Naive thymus-derived CD4-positive, alpha-beta T cell (primary cell): ENCODE measurements around the gene GPC2. TPM values are rescaled to one million over a fixed set of nuclear protein-coding genes. Genes with fewer than 3 reads are reported as not detected.

Experiments
- ATAC-seq: fragments of 150-1000 bp; cut with Tn5 transposase; 2 replicates; pipeline ENCODE4 v1.10.0; 2021; ENCODE audit warnings: mild to moderate bottlenecking, moderate library complexity
- CTCF ChIA-PET: fragments of 350-600 bp; sonication (Branson Sonifier 250); formaldehyde crosslinking; loops from one replicate; lab custom pipeline; 2021; ENCODE audit warnings: antibody characterized with exemption; lab: Charles Lee
- POLR2A ChIA-PET: fragments of 350-600 bp; sonication (Branson Sonifier 250); formaldehyde crosslinking; loops from one replicate; lab custom pipeline; 2021; ENCODE audit warnings: antibody characterized with exemption, inconsistent platforms; lab: Charles Lee
- DNase-seq, 9 donors: peaks; one replicate each; pipeline versions ENCODE4 v3.0.0 to v3.0.0-alpha.2; 2020 to 2022; ENCODE audit warnings: mixed read lengths in 1 of 9
- H3K27ac ChIP-seq: one replicate; pipeline ENCODE4 v1.7.0; 2013; ENCODE audit warnings: mild to moderate bottlenecking, low read depth, low read length, moderate library complexity
- H3K27me3 ChIP-seq, 2 donors: one replicate each; pipeline ENCODE4 v1.7.0; 2013; ENCODE audit warnings: low read length in 2 of 2, mild to moderate bottlenecking in 2 of 2, moderate library complexity in 2 of 2; ENCODE audit not compliant: control insufficient read depth in 2 of 2, insufficient read depth in 2 of 2
- H3K36me3 ChIP-seq, 3 experiments: 1 replicate in 2 of 3; 2 replicates in 1 of 3; pipeline ENCODE4 v1.7.0; 2013; ENCODE audit warnings: low read length in 3 of 3, mild to moderate bottlenecking in 3 of 3, moderate library complexity in 1 of 3; ENCODE audit not compliant: insufficient read depth in 3 of 3, control insufficient read depth in 2 of 3
- H3K4me1 ChIP-seq, 2 donors: one replicate each; pipeline ENCODE4 v1.7.0; 2013; ENCODE audit warnings: low read length in 2 of 2, mild to moderate bottlenecking in 2 of 2, moderate library complexity in 1 of 2; ENCODE audit not compliant: control insufficient read depth in 2 of 2, insufficient read depth in 2 of 2
- H3K4me3 ChIP-seq: 2 replicates; pipeline ENCODE4 v1.7.0; 2013; ENCODE audit warnings: mild to moderate bottlenecking, low read length
- H3K9me3 ChIP-seq, 3 experiments: 1 replicate in 2 of 3; 2 replicates in 1 of 3; pipeline ENCODE4 v1.7.0; 2013; ENCODE audit warnings: low read length in 3 of 3; ENCODE audit not compliant: control insufficient read depth in 2 of 3
- H3K27ac Mint-ChIP-seq, 9 donors: one replicate each; pipeline ENCODE4 v1.8.0; 2020 to 2022; ENCODE audit warnings: mixed read lengths in 9 of 9, mild to moderate bottlenecking in 8 of 9, moderate library complexity in 5 of 9, inconsistent platforms in 2 of 9
- H3K27me3 Mint-ChIP-seq, 5 donors: one replicate each; pipeline ENCODE4 v1.8.0; 2021 to 2022; ENCODE audit warnings: mixed read lengths in 5 of 5, mild to moderate bottlenecking in 1 of 5
- H3K36me3 Mint-ChIP-seq, 5 donors: one replicate each; pipeline ENCODE4 v1.8.0; 2020 to 2022; ENCODE audit warnings: mixed read lengths in 5 of 5, mild to moderate bottlenecking in 3 of 5, inconsistent platforms in 1 of 5
- H3K4me1 Mint-ChIP-seq, 7 donors: one replicate each; pipeline ENCODE4 v1.8.0; 2020 to 2022; ENCODE audit warnings: mixed read lengths in 7 of 7, mild to moderate bottlenecking in 3 of 7, inconsistent platforms in 1 of 7
- H3K4me3 Mint-ChIP-seq, 10 donors: one replicate each; pipeline ENCODE4 v1.8.0; 2020 to 2022; ENCODE audit warnings: mild to moderate bottlenecking in 10 of 10, mixed read lengths in 10 of 10, moderate library complexity in 6 of 10, inconsistent platforms in 2 of 10
- H3K9me3 Mint-ChIP-seq, 11 donors: one replicate each; pipeline ENCODE4 v1.8.0; 2020 to 2022; ENCODE audit warnings: mixed read lengths in 11 of 11, mild to moderate bottlenecking in 4 of 11, inconsistent platforms in 1 of 11, moderate library complexity in 1 of 11
- intact Hi-C, 2 donors: fragments of 100-400 bp; cut with micrococcal nuclease; formaldehyde crosslinking; loops; one replicate each; pipeline ENCODE4 v1.15.1; 2023
- polyA plus RNA-seq, 2 donors: library from polyadenylated mRNA; unstranded; fragments of 300-500 nt; fragmentation: Illumina TruSeq; gene quantifications; one replicate each; pipeline ENCODE4 v1.2.3, GENCODE V29; 2021
- total RNA-seq, 6 experiments: library from RNA in 5 of 6; stranded (reverse) in 5 of 6; gene quantifications; 1 replicate in 5 of 6; 2 replicates in 1 of 6; pipeline ENCODE4 v1.2.3 and lab custom pipeline; 2021 to 2026

GPC2 gene
- total and polyA plus RNA-seq, 7 experiments from 2014 or later, result 0.64 to 30.6 (median 12.3) TPM

DNA sequence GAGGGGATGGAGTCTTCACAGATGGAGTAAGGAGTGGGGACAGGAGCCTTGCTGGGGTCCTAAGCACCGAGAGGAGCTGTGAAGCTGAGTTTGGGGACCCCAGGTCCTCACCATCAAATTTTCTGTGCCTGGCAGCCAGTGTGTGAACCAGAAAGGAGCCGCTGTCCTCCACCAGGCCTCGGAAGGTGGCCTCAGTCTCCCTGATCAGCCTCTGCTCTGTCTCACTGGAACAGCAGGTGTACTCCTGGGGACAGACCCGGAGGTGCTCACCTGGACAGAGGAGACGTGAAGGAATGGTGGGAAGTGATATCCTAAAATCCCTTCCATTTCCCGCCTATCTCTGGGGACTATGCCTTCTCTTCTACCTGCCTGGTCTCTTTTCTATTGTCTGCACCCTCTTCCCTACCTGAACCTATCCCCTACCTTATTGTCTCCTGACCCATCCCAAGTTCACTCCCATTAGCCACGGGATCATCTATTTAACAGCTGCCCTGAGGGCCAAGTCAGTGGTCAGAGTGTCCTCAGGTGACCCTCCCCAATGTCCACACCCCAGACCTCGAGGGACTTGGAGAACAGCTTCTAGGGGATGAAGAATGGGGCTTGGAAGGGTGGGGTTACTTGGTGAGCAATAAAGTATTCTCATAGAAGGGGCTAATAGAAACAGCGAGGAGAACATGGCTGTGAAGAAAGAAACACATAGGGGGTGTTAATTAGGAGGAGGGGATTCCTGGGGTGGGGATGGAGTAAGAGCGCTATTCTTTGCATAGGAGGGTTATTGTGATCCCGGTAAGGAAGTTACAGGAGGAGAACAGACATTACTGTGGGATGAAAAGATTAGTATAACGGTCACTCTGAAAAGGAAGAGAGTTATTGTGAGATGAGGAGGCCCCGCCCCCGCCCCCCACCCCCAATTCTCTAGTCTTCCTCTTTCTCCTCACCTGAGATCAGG, 811 bp downstream of the GPC2 start:
- POLR2A ChIA-PET, result interaction anchor here (0.6 to 20.9 kb wide), 17 partner anchors 13 to 258 kb away, joined by 3 to 383 read pairs (median 4); partner anchors contain the start of genes AP4M1, COPS6, GAL3ST4 and LAMTOR4
- CTCF ChIA-PET, result interaction anchor here (0.6 to 2.9 kb wide), 8 partner anchors 9 to 56 kb away, joined by 3 to 14 read pairs (median 3); no protein-coding TSS in a partner anchor
- ATAC-seq, result no peak

DNA sequence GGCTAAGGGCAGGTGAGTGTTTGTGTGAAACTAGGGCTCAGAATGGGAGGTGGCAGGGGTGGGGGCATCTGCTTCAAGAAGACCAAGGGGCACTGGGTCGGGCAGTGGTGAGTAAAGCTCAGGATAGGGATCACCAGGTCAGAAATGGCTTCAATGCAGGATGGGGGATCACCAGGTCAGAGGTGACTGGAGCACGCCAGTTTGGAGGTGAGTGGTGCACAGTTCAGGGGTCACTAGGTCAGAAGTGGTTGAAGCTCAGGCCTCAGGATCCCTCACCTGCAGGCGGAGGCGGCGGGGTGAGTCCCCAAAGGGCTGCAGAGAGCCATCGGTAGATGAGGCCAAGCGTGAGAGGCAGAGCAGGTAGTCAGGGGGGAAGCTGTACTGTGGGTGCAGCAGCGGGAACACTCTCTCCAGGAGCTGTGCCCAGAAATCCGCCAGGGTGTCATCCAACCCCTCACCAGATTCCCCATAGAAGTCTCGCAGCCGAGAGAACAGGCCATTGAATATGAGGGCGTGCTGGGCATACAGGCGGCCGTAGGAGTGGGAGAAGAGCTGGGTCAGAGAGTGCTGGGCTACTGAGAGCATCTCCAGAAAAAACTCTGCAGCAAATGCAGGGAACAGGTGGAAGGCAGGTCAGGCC, 1.8 kb downstream of the GPC2 start:
- ChIA-PET CTCF (interaction anchor here (0.7 to 2.9 kb wide), 3 partner anchors 8 to 43 kb away, joined by 3 to 14 read pairs (median 3); no protein-coding TSS in a partner anchor), POLR2A (interaction anchor here (0.7 to 20.9 kb wide), 5 partner anchors 13 to 47 kb away, joined by 3 to 383 read pairs (median 3); partner anchors contain the start of genes GAL3ST4, LAMTOR4, PVRIG and TRAPPC14)
- Mint-ChIP-seq H3K36me3 (peaks cover 0 to 10% (median 0%) of the 10 kb centered on the region in 5 donors), H3K4me3 (peak overlapping the region; percentile 27 to 71 (median 51)), H3K27me3 (peaks cover 0 to 10% (median 0%) of the 10 kb centered on the region in 5 donors), H3K27ac (peak overlapping the region in 8 of 9 donors; percentile 42 to 88 (median 74)), H3K9me3 (peaks cover 0 to 2% (median 0%) of the 10 kb centered on the region in 11 donors), H3K4me1 (peaks cover 28 to 60% (median 43%) of the 10 kb centered on the region in 7 donors)
- Histone ChIP-seq H3K27me3 (no peaks in the 10 kb centered on the region), H3K27ac (no peak overlapping the region), H3K4me3 (no peak overlapping the region), H3K9me3 (no peaks in the 10 kb centered on the region), H3K4me1 (peaks cover 5 to 25% of the 10 kb centered on the region in 2 donors), H3K36me3 (peaks cover 0 to 10% (median 0%) of the 10 kb centered on the region in 3 experiments)
- DNase-seq, result no peak
- intact Hi-C loops, result loop anchor here (5.0 kb wide), 1 partner anchor 37 kb away; no protein-coding TSS in a partner anchor
- ATAC-seq, result no peak

More for the DNA sequence above, 811 bp downstream of the GPC2 start:
- peaks cover 7 to 25% of the 10 kb centered on the region in 2 donors for H3K4me1 ChIP-seq
- Mint-ChIP-seq H3K4me3 (peak overlapping the region; percentile 76 to 84 (median 80)), H3K36me3 (peaks cover 0 to 12% (median 0%) of the 10 kb centered on the region in 5 donors), H3K27me3 (peaks cover 0 to 7% (median 0%) of the 10 kb centered on the region in 5 donors), H3K4me1 (peaks cover 27 to 63% (median 46%) of the 10 kb centered on the region in 7 donors), H3K9me3 (peaks cover 0 to 10% (median 1%) of the 10 kb centered on the region in 11 donors), H3K27ac (peak overlapping the region in 8 of 9 donors; percentile 46 to 87 (median 72))
- no peaks in the 10 kb centered on the region for H3K9me3 ChIP-seq
- H3K27ac ChIP-seq, result peak overlapping the region; percentile 76
- H3K36me3 ChIP-seq, result peaks cover 0 to 10% (median 0%) of the 10 kb centered on the region in 3 experiments
- intact Hi-C loops, result loop anchor here (1.0 to 5.0 kb wide), 11 partner anchors 7 to 436 kb away; partner anchors contain the start of genes LAMTOR4 (in 2 of the 2), MEPCE (in 2 of the 2), TRAPPC14 (in 2 of the 2) and AP4M1 (in 1 of the 2)
- H3K4me3 ChIP-seq, result peak overlapping the region; percentile 70
- no peak for DNase-seq
- H3K27me3 ChIP-seq, result no peaks in the 10 kb centered on the region

DNA sequence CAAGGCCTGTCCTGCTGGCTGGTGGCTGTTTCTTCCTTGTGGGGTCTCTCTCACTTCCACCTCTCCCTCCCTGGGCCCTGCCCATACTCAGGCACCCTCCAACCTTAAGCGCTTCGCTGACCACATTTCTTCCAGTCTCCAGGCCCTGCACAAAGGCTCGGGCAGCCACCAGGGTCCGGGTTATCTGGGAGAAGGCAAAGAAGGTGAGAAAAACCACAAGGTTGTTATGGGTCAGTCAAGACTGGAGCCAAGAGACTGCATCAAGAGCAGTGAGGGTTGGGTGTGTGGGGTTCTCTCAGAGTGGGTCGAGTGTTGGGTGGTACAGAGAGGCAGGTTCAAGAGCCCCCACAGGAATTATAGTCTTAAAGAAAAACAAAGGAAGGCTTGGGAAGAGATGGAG, 2.6 kb downstream of the GPC2 start:
- DNase-seq (no peak), ATAC-seq (no peak)
- Mint-ChIP-seq H3K4me1 (peaks cover 29 to 62% (median 47%) of the 10 kb centered on the region in 7 donors), H3K9me3 (no peaks in the 10 kb centered on the region), H3K4me3 (peak overlapping the region in 1 of 10 donors; percentile 37), H3K36me3 (peaks cover 0 to 8% (median 0%) of the 10 kb centered on the region in 5 donors), H3K27ac (peak overlapping the region in 5 of 9 donors; percentile 56 to 81 (median 68)), H3K27me3 (peaks cover 0 to 12% (median 0%) of the 10 kb centered on the region in 5 donors)
- CTCF ChIA-PET, result no interaction called here
- POLR2A ChIA-PET, result interaction anchor here (1.1 to 20.9 kb wide), 3 partner anchors 12 to 47 kb away, joined by 3 to 383 read pairs (median 7); partner anchors contain the start of genes GAL3ST4, LAMTOR4 and TRAPPC14
- no peaks in the 10 kb centered on the region for H3K9me3 ChIP-seq
- peaks cover 0 to 10% (median 0%) of the 10 kb centered on the region in 3 experiments for H3K36me3 ChIP-seq
- H3K27me3 ChIP-seq, result no peaks in the 10 kb centered on the region
- no peak overlapping the region for H3K27ac ChIP-seq
- peaks cover 5 to 31% of the 10 kb centered on the region in 2 donors for H3K4me1 ChIP-seq
- intact Hi-C loops, result no loop called here
- H3K4me3 ChIP-seq, result no peak overlapping the region

DNA sequence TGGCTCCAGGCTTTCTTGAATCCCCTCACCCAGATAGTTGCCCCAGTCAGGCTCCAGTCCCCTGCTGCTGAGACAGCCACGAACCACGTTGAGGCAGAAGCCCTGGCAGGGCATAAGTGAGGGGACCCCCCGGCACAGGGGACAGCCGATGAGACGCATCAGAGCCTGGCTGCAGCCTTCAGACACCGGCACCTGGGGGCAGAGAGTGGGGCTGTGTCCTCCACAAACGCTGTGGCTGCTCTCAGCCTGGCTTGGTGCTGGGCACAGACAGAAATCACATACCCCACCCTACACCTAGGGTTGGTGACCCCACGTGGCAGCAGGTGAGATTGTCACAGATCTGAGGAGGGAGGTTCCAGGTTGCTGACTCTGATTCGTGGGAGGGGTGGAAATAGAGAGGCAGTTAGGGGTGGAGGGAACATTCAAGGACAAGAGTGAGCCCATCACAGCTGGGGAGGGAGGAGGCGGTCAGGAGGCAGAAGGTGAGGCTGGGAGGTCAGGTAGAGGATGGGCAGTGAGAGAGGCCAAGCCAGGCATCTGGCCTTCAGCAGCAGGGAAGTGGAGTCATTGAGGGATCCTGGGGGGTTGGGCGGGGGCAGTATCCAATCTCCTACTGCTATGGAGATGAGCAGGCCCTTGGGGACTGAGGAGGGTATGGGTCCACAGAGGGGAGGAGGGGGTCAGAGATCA, 3.2 kb downstream of the GPC2 start:
- peaks cover 0 to 8% (median 0%) of the 10 kb centered on the region in 5 donors for H3K36me3 Mint-ChIP-seq
- peaks cover 0 to 13% (median 0%) of the 10 kb centered on the region in 5 donors for H3K27me3 Mint-ChIP-seq
- Histone ChIP-seq H3K27ac (no peak overlapping the region), H3K4me1 (peaks cover 5 to 37% of the 10 kb centered on the region in 2 donors), H3K36me3 (peaks cover 0 to 10% (median 0%) of the 10 kb centered on the region in 3 experiments), H3K27me3 (no peaks in the 10 kb centered on the region), H3K4me3 (no peak overlapping the region), H3K9me3 (no peaks in the 10 kb centered on the region)
- peak overlapping the region in 2 of 10 donors; percentile 1 to 40 for H3K4me3 Mint-ChIP-seq
- DNase-seq (no peak), ATAC-seq (no peak)
- H3K9me3 Mint-ChIP-seq, result no peaks in the 10 kb centered on the region
- peaks cover 33 to 64% (median 52%) of the 10 kb centered on the region in 7 donors for H3K4me1 Mint-ChIP-seq
- POLR2A ChIA-PET, result interaction anchor here (20.9 to 23.1 kb wide), 2 partner anchors 7 to 12 kb away, joined by 383 read pairs; partner anchors contain the start of genes GAL3ST4, GPC2, STAG3 and TRAPPC14
- CTCF ChIA-PET, result interaction anchor here (0.6 to 1.3 kb wide), 3 partner anchors 24 to 41 kb away, joined by 3 to 4 read pairs (median 3); no protein-coding TSS in a partner anchor
- intact Hi-C loops, result no loop called here
- peak overlapping the region in 7 of 9 donors; percentile 10 to 81 (median 42) for H3K27ac Mint-ChIP-seq

DNA sequence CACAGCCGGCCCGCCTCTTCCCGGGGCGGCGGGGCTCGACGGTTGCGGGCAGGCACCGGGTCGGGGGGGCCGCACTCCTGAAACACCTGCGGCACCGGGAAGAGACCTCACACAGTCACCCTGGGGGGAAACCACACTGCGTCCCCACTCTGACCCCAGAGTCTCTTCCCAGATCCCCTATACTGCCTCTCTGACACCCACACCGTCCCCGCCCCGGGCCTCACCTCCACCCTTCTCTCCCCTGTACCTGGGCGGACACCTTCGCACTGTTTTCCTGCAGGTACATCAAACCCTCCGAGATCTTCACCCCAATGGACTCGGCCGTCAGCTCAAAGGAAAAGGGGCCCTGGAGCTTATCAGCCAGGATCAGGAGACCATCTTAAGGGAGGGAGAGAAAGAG, 5.3 kb downstream of the GPC2 start:
- DNase-seq (peak in 1 of 9 donors; percentile 28), ATAC-seq (peak; percentile 11)
- ChIA-PET CTCF (interaction anchor here (0.8 to 1.1 kb wide), 3 partner anchors 23 to 46 kb away, joined by 3 to 4 read pairs (median 3); partner anchors contain the start of gene LAMTOR4), POLR2A (interaction anchor here (2.3 to 23.1 kb wide), 4 partner anchors 9 to 39 kb away, joined by 8 to 383 read pairs (median 198); partner anchors contain the start of genes GAL3ST4, GPC2, LAMTOR4 and STAG3)
- peak overlapping the region; percentile 81 for H3K27ac ChIP-seq
- no peaks in the 10 kb centered on the region for H3K9me3 ChIP-seq
- H3K27me3 ChIP-seq, result no peaks in the 10 kb centered on the region
- no peaks in the 10 kb centered on the region for H3K9me3 Mint-ChIP-seq
- H3K27me3 Mint-ChIP-seq, result peaks cover 0 to 25% (median 5%) of the 10 kb centered on the region in 5 donors
- peak overlapping the region; percentile 72 to 87 (median 80) for H3K4me3 Mint-ChIP-seq
- intact Hi-C loops, result loop anchor here in 1 of 2 donors (1.0 kb wide), 2 partner anchors 8 to 9 kb away; no protein-coding TSS in a partner anchor
- peaks cover 0 to 10% (median 0%) of the 10 kb centered on the region in 3 experiments for H3K36me3 ChIP-seq
- peaks cover 51 to 77% (median 66%) of the 10 kb centered on the region in 7 donors for H3K4me1 Mint-ChIP-seq
- peaks cover 0 to 8% (median 0%) of the 10 kb centered on the region in 5 donors for H3K36me3 Mint-ChIP-seq
- H3K4me3 ChIP-seq, result peak overlapping the region; percentile 10
- peaks cover 15 to 49% of the 10 kb centered on the region in 2 donors for H3K4me1 ChIP-seq
- H3K27ac Mint-ChIP-seq, result peak overlapping the region in 8 of 9 donors; percentile 61 to 84 (median 80)
